GM18861 (cell line): ENCODE data around the gene OPALIN.

ENCODE experiments used
- ATAC-seq: cut with Tn5 transposase; IDR thresholded peaks from one replicate; pipeline ENCODE4 v1.9.1; 2021; ENCODE audit not compliant: unreplicated experiment

The OPALIN gene

GRCh38 chr10:96301616-96302015, 57.2 kb downstream of the OPALIN start:
- ATAC-seq = no peak

GRCh38 chr10:96299383-96299782, 59.4 kb downstream of the OPALIN start:
- no peak for ATAC-seq

GRCh38 chr10:96298362-96298761, 60.4 kb downstream of the OPALIN start:
- no peak for ATAC-seq

- no peak for ATAC-seq
Measured at GRCh38 chr10:96297486-96297885, 61.3 kb downstream of the OPALIN start.

- ATAC-seq = no peak
Measured at GRCh38 chr10:96295475-96295874, 63.3 kb downstream of the OPALIN start.
